Measurements from ENCODE around the gene DCAF10. TPM values are rescaled to one million over a fixed set of nuclear protein-coding genes. Genes with fewer than 3 reads are reported as not detected.

DCAF10 gene
- total RNA-seq = 9.6 and 12.1 TPM in 2 replicates

GRCh38 chr9:37800631-37801286 is at the start of gene DCAF10:
DCAF10 (plus strand) TSS chr9:37800797; CDS start chr9:37800867, 70 bp downstream.

GRCh38 chr9:37753489-37754190 is 47.0 kb upstream of the DCAF10 start, which contains the start of gene TRMT10B:
TRMT10B (plus strand) TSS chr9:37753805; CDS start chr9:37761932, 8,127 bp downstream.

DNA sequence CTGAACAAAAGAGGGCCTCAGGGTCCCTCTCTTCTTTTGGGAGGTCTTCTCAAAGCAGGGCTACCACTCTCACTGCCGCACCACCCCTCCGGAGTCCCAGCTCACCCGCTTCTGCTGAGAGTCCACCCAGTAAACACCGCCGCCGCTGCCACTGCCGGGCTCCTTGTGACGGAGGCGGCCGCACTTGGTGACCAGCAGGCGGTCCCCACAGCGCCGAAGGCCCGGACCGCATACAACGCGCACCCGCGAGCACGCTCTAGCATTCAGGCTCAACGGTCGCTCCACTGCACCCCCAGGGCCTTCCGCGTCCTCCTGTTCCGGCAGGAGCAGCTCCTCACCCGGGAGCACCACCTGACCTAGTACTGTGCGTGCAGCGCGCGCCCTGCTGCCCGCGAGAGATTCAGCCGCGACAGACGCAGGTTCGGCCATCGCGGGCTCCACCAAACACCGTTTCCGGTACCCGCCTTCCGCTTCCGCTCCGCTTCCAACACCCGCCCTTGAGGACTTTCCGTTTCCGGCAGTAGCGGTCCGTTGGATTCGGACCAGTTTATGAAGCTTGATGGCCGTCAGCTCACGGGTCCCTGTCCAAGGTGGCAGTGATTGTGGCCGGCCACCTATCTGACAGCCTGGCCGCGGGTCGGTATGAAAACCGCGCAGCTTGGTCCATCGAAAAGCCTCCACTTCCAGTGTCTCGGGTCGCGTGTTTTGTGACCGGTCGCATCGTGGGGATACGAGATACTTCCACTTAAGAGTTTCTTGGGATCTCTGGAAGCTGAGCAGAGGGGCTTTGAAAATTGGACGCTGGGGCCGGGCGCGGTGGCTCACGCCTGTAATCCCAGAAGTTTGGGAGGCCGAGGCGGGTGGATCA is 15.7 kb upstream of the DCAF10 start, which contains the start of gene EXOSC3:
Gene EXOSC3 (minus strand): TSS at position 449 of the 868 bp plus-strand sequence. CDS start 20 bp downstream, at position 429.

GRCh38 chr9:37903647-37904444 is 103.2 kb downstream of the DCAF10 start, which contains the start of gene SLC25A51:
SLC25A51 (minus strand) TSS chr9:37904127; CDS start chr9:37888550, 15,577 bp downstream.

Other genes starting within 250 kb of the DCAF10 start
- gene FBXO10, start 224.4 kb upstream of the DCAF10 start, total RNA-seq = 10.1 and 17.6 TPM in 2 replicates
- gene TOMM5, start 208.2 kb upstream of the DCAF10 start, total RNA-seq = 122 and 141 TPM in 2 replicates
- gene FRMPD1, start 149.8 kb upstream of the DCAF10 start, total RNA-seq = not detected in 2 replicates
- gene TRMT10B, start 47.0 kb upstream of the DCAF10 start, total RNA-seq = 3.0 TPM in 2 replicates
- 22.9 and 29.6 TPM in 2 replicates for gene EXOSC3, start 15.7 kb upstream of the DCAF10 start, total RNA-seq
- 24.3 and 34.0 TPM in 2 replicates for gene SLC25A51, start 103.3 kb downstream of the DCAF10 start, total RNA-seq

All from pericardium fibroblast (primary cell).